Right atrium auricular region (tissue), 2 donors: ENCODE measurements around the gene PRTN3. TPM values are rescaled to one million over a fixed set of nuclear protein-coding genes. Genes with fewer than 3 reads are reported as not detected.
A peak's percentile ranks its signal among the peaks of the same experiment; 100 is the strongest.
"Not testable (repeated sequence)": the region's sequence is repeated elsewhere in the genome, so short reads cannot be mapped to it uniquely, and the experiment has no call there.

Experiments
- DNase-seq: peaks from one replicate; pipeline ENCODE4 v3.0.0-alpha.2; 2019; ENCODE audit warnings: low spot score
- H3K27ac ChIP-seq, 2 donors: fragments of 200-600 bp; sonication (generic); 1 replicate in 1 of 2; 2 replicates in 1 of 2; pipeline ENCODE4 v1.5.1; 2016 to 2019
- H3K27me3 ChIP-seq, 2 donors: fragments of 200-600 bp; sonication (generic); one replicate each; pipeline versions ENCODE4 v1.5.1 to v1.6.0; 2017 to 2019
- H3K36me3 ChIP-seq: fragments of 200-600 bp; sonication (generic); one replicate; pipeline ENCODE4 v1.5.1; 2016
- H3K4me1 ChIP-seq, 2 donors: fragments of 200-600 bp; sonication (generic); one replicate each; pipeline versions ENCODE4 v1.5.1 to v1.6.0; 2017 to 2019
- H3K4me3 ChIP-seq, 2 donors: fragments of 200-600 bp; sonication (generic); 1 replicate in 1 of 2; 2 replicates in 1 of 2; pipeline ENCODE4 v1.5.1; 2017 to 2019; ENCODE audit warnings: mild to moderate bottlenecking in 1 of 2, moderate library complexity in 1 of 2
- H3K9me3 ChIP-seq, 2 donors: fragments of 200-600 bp; sonication (generic); one replicate each; pipeline ENCODE4 v1.5.1; 2019
- total RNA-seq, 2 donors: library from RNA; depleted of rRNA; stranded (reverse); fragments of >200 nt; gene quantifications; one replicate each; pipeline ENCODE4 v1.1.0, GENCODE V29; 2016
- TF ChIP-seq, protein P1 (sequence below), 2 donors: fragments of 200-600 bp; sonication (generic); IDR thresholded peaks; one replicate each; pipeline ENCODE4 v1.5.1; 2019; ENCODE audit warnings: antibody characterized with exemption in 2 of 2

PRTN3 gene
- total RNA-seq, 2 donors from 2014 or later, result not detected

DNA sequence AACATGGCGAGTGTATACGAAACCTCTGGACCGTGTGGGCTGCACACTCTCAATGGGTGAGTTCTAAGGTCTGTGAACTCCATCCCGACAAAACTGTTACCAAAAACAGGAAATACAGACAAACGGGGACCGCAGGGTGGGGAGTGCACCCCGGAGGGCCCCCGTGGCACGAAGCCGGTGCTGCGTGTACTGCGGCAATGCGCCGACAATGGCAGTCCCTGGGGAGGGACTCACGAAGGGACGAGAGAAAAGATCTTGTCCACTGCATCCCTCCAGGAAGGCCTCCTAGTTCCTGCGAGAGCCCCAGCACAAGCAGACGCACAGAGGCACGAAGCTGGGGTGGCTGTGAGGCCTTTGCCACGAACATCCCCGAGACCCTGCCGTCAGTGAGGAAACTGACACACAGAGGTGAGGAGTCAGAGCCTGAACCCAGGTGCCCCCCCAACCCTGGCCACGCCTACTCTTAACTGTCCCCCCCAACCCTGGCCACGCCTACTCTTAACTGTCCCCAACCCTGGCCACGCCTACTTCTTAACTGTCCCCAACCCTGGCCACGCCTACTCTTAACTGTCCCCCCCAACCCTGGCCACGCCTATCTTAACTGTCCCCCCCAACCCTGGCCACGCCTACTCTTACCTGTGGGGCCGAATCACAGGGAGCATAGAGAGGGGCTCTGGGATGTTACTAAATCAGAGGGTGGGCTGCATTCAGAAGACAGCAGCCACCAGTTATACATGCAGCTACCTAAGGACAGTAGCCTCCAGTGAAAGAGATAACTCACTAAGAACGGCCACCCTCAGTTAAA lies 48.0 kb downstream of the PRTN3 start:
- H3K4me3 ChIP-seq, result no peak overlapping the region
- H3K27me3 ChIP-seq, result no peaks in the 10 kb centered on the region
- no peak for DNase-seq
- TF ChIP-seq, protein P1, sequence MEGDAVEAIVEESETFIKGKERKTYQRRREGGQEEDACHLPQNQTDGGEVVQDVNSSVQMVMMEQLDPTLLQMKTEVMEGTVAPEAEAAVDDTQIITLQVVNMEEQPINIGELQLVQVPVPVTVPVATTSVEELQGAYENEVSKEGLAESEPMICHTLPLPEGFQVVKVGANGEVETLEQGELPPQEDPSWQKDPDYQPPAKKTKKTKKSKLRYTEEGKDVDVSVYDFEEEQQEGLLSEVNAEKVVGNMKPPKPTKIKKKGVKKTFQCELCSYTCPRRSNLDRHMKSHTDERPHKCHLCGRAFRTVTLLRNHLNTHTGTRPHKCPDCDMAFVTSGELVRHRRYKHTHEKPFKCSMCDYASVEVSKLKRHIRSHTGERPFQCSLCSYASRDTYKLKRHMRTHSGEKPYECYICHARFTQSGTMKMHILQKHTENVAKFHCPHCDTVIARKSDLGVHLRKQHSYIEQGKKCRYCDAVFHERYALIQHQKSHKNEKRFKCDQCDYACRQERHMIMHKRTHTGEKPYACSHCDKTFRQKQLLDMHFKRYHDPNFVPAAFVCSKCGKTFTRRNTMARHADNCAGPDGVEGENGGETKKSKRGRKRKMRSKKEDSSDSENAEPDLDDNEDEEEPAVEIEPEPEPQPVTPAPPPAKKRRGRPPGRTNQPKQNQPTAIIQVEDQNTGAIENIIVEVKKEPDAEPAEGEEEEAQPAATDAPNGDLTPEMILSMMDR (IDR thresholded peaks at IDR 0.05), result no peak
- no peak overlapping the region for H3K27ac ChIP-seq
- H3K4me1 ChIP-seq, result peaks cover 0 to 16% of the 10 kb centered on the region in 2 donors
- no peaks in the 10 kb centered on the region for H3K9me3 ChIP-seq
- peaks cover 43% of the 10 kb centered on the region for H3K36me3 ChIP-seq

DNA sequence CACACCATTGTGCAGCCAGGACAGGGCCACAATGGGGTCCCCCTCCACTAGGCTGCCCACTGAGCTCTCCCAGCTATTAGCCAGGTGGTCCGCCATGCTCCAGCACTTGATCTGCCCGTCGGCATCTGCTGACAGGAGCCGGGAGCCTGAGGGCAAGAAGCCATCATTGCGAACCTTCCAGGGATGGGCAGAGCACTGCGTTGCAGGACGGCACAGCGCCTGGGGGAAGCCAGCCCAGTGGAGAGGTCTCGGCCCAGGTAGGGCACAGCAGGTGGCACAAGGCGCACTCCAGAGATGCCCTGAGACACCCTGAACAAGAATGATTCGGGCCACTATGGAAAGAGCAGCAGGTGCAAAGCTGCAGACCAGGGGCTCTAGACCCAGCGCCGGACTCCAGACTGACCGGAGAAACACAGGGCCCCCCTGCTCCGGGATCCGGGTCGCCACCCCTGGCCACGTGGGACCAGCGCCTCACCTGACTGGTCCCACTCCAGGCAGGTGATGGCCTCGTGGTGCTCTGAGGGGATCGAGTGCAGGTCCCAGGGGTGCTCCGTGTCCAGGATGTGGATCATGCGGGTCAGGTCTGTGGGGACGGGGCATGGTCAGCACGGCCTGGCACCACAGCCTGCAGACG lies 49.0 kb downstream of the PRTN3 start:
- Histone ChIP-seq H3K36me3 (peaks cover 38% of the 10 kb centered on the region), H3K27me3 (no peaks in the 10 kb centered on the region), H3K4me1 (peaks cover 0 to 18% of the 10 kb centered on the region in 2 donors), H3K27ac (no peak overlapping the region), H3K4me3 (no peak overlapping the region), H3K9me3 (no peaks in the 10 kb centered on the region)
- DNase-seq, result no peak
- TF ChIP-seq, protein P1 (IDR thresholded peaks at IDR 0.05), result no peak

DNA sequence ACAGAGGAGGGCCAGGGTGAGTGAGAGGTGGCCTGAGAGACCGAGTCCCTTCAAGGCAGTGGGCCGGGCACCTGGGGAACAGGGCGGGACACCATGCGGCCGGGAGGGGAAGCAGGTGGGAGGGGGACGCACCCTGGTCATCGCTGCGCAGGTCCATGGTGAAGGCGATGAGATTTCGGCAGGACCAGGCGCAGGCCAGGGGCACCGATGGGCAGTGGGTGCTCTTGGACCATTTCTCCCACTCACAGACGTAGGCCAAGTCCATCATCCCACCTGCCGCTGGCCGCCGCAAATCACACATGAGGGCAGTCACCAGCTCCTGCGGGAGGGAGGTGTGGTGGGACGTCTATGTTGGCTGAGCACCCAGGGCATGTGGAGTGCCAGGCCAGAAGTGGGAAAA lies 50.0 kb downstream of the PRTN3 start:
- TF ChIP-seq, protein P1 (IDR thresholded peaks at IDR 0.05), result no peak
- no peak overlapping the region for H3K27ac ChIP-seq
- H3K27me3 ChIP-seq, result no peaks in the 10 kb centered on the region
- no peak for DNase-seq
- H3K4me1 ChIP-seq, result peaks cover 0 to 18% of the 10 kb centered on the region in 2 donors
- H3K36me3 ChIP-seq, result peaks cover 27% of the 10 kb centered on the region
- no peak overlapping the region for H3K4me3 ChIP-seq
- no peaks in the 10 kb centered on the region for H3K9me3 ChIP-seq

DNA sequence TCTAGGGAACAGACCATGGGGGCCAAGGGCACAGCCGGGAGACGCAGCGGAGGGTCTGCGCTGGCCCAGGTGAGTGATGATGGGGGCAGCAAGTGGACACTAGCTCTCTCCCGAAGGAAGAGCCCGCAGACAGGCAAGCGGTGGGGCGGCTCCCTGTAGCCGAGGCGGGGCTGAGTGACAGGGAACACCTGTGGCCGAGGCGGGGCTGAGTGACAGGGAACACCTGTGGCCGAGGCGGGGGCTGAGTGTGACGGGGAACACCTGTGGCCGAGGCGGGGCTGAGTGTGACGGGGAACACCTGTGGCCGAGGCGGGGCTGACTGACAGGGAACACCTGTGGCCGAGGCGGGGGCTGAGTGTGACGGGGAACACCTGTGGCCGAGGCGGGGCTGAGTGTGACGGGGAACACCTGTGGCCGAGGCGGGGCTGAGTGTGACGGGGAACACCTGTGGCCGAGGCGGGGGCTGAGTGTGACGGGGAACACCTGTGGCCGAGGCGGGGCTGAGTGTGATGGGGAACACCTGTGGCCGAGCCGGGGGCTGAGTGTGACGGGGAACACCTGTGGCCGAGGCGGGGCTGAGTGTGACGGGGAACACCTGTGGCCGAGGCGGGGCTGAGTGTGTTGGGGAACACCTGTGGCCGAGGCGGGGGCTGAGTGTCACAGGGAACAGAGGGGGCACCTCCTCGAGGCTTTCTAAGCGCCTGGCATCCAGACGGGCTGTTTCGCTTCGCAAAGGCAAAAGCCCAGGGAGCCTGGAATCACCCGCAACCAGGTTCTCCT lies 50.8 kb downstream of the PRTN3 start:
- Histone ChIP-seq H3K4me1 (peaks cover 0 to 18% of the 10 kb centered on the region in 2 donors), H3K4me3 (peak overlapping the region; percentile 88 to 93), H3K36me3 (peaks cover 20% of the 10 kb centered on the region), H3K27ac (peak overlapping the region in 1 of 2 donors; percentile 93)
- DNase-seq, H3K27me3 ChIP-seq, H3K9me3 ChIP-seq: not testable (repeated sequence)

DNA sequence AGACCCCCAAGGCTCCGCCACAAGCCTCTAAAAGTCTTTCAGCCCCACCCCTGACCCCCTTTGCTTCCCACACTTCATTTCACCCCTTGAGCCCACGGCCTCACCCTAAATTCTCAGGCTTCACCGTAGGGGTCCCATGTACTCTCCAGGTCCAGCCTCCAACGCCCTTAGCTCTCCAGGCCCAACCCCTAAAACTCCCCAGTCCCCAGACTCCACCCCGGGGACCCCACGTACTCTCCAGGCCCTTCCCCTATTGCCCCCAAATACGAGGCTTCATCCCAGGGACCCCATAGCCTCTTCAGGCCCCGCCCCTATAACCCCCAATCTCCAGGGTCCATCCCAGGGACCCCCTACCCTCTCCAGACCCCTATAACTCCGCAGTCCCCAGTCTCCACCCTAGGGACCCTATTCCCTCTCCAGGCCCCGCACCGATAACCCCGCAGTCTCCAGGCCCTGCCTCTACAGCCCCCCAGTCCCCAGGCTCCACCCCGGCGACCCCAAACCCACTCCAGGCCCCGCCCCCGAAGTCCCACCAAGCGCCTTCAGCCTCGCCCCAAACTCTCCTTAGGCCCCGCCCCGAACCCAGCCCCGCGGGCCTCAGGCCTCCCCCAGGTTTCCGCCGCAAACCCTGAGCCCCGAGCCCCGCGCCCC lies 51.6 kb downstream of the PRTN3 start:
- H3K27ac ChIP-seq, result peak overlapping the region; percentile 93 to 95
- H3K27me3 ChIP-seq, result no peaks in the 10 kb centered on the region
- TF ChIP-seq, protein P1 (IDR thresholded peaks at IDR 0.05), result no peak
- peak overlapping the region; percentile 88 to 93 for H3K4me3 ChIP-seq
- H3K36me3 ChIP-seq, result peaks cover 25% of the 10 kb centered on the region
- DNase-seq, result no peak
- no peaks in the 10 kb centered on the region for H3K9me3 ChIP-seq
- H3K4me1 ChIP-seq, result peaks cover 0 to 18% of the 10 kb centered on the region in 2 donors
